ENCODE measurements around the gene ATAD3B.

Gene ATAD3B

DNA sequence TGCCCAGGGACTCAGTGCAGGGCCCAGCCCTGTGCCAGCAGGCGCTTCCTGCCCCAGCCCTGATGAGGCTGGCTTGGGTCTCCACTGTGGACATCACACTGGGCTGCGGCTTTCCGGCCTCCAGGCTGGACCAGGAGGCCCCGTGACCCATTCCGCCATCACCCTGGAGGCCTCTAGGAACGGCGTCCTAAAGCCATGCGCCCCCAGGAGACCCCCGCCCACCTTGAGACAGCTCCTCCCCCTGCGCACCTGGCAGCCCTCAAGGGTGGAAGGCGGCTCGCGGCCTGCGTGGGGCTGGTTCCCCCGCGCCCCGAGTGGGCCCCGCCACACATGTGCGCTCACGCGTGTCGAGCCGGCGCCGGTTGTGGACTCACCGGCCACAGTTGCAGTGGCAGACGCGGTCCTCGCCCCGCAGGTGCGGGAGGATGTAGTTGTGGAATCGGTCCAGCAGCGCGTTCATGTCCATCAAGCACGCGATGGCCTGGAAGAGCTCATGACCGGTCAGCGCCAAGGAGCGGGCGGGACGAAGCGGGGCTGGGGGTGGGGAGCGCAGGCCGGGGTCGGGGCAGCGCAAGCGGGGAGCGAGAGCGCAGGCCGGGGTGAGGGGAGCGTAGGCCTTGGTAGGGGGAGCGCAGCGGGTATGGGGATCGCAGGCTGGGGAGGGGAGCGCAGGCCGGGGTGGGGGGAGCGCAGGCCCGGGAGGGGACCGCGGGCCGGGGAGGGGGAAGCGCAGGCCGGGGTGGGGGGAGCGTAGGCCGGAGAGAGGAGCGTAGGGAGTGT is 67.9 kb downstream of the ATAD3B start:
- Histone ChIP-seq H3K27ac (ENCODE audit: extremely low read depth, low read depth, low read length) (no peak overlapping the region), H3K36me3 (ENCODE audit: control insufficient read depth in 2 of 2, insufficient read depth in 1 of 2, low read length in 2 of 2) (peaks cover 0 to 66% of the 10 kb centered on the region in 2 experiments; a peak in 1 of 3 replicates), H3K4me3 (ENCODE audit: low read depth, low read length) (no peak overlapping the region), H3K9me3 (ENCODE audit: control insufficient read depth, insufficient read depth, low read depth, low read length) (no peaks in the 10 kb centered on the region), H3K4me1 (ENCODE audit: control insufficient read depth, insufficient read depth, low read length) (no peaks in the 10 kb centered on the region)
- CTCF ChIA-PET, result no interaction called here
- TF ChIP-seq ZNF114 (tag by site-specific recombination; IDR thresholded peaks at IDR 0.05), result no peak
- TF ChIP-seq ZNF324 (tag by site-specific recombination; IDR thresholded peaks at IDR 0.05), result no peak
- no peak for TF ChIP-seq KLF9 (tag by site-specific recombination; IDR thresholded peaks at IDR 0.05; ENCODE audit: low read depth)
- no peak for TF ChIP-seq ZNF555 (tag by site-specific recombination; conservative IDR thresholded peaks at IDR 0.05)
- no peak for TF ChIP-seq ZNF302 (tag by site-specific recombination; IDR thresholded peaks at IDR 0.05; ENCODE audit: low read depth)
- TF ChIP-seq MYNN (tag by site-specific recombination; IDR thresholded peaks at IDR 0.05; ENCODE audit: borderline replicate concordance), result no peak
- TF ChIP-seq, protein P1, sequence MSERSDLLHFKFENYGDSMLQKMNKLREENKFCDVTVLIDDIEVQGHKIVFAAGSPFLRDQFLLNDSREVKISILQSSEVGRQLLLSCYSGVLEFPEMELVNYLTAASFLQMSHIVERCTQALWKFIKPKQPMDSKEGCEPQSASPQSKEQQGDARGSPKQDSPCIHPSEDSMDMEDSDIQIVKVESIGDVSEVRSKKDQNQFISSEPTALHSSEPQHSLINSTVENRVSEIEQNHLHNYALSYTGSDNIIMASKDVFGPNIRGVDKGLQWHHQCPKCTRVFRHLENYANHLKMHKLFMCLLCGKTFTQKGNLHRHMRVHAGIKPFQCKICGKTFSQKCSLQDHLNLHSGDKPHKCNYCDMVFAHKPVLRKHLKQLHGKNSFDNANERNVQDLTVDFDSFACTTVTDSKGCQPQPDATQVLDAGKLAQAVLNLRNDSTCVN (tag by site-specific recombination; optimal IDR thresholded peaks at IDR 0.05), result no peak
- POLR2A ChIA-PET, result no interaction called here

DNA sequence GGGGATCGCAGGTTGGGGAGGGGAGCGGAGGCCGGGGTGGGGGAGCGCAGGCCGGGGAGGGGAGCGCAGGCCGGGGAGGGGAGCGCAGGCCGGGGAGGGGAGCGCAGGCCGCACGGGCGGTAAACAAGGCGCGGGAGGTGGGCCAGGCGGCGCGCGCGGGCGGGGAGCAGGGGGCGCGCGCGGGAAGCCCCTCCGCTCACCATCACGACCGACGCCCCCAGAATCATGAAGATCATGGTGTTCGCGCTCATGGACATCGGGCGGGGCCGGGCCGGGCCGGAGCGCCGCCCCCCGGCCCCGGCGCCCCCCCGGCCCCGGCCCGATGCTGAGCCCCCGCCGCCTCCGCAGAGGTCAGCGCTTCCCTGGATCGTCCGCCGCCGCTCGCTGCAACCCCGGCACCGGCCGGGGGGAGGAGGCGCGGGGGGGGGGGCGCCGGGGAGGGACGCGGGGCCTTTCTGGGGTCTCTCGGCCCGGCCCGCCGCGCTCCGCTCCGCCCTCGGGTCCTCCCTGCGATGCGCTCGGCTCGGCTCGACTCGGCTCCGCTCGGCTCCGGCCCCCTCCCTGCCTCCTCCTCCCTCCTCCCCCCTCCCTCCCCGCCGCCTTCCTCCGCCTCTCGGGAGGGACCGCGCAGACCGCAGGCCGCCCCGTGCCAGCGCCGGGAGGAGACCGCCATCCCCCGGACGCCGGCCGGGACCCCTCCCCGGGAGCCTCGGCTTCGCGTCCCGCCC is 68.7 kb downstream of the ATAD3B start, which contains the start of gene TMEM240:
TSS of gene TMEM240 (minus strand) at position 535 of the 728 bp plus-strand sequence. CDS start at position 257, 278 bp downstream.
- Histone ChIP-seq H3K27ac (ENCODE audit: extremely low read depth, low read depth, low read length) (no peak within 1 kb of the TSS), H3K9me3 (ENCODE audit: control insufficient read depth, insufficient read depth, low read depth, low read length) (no peaks in the 10 kb centered on the region), H3K36me3 (ENCODE audit: control insufficient read depth in 2 of 2, insufficient read depth in 1 of 2, low read length in 2 of 2) (peaks cover 0 to 69% of the 10 kb centered on the region in 2 experiments; a peak in 1 of 3 replicates), H3K4me1 (ENCODE audit: control insufficient read depth, insufficient read depth, low read length) (no peaks in the 10 kb centered on the region), H3K4me3 (ENCODE audit: low read depth, low read length) (no peak within 1 kb of the TSS)
- ChIA-PET CTCF (no interaction called here), POLR2A (interaction anchor here (1.6 kb wide), 1 partner anchor 19 kb away, joined by 4 read pairs; no protein-coding TSS in a partner anchor)
- no peak for TF ChIP-seq HOXC10 (CRISPR knock-in tag; IDR thresholded peaks at IDR 0.05)
- TF ChIP-seq, protein P2, sequence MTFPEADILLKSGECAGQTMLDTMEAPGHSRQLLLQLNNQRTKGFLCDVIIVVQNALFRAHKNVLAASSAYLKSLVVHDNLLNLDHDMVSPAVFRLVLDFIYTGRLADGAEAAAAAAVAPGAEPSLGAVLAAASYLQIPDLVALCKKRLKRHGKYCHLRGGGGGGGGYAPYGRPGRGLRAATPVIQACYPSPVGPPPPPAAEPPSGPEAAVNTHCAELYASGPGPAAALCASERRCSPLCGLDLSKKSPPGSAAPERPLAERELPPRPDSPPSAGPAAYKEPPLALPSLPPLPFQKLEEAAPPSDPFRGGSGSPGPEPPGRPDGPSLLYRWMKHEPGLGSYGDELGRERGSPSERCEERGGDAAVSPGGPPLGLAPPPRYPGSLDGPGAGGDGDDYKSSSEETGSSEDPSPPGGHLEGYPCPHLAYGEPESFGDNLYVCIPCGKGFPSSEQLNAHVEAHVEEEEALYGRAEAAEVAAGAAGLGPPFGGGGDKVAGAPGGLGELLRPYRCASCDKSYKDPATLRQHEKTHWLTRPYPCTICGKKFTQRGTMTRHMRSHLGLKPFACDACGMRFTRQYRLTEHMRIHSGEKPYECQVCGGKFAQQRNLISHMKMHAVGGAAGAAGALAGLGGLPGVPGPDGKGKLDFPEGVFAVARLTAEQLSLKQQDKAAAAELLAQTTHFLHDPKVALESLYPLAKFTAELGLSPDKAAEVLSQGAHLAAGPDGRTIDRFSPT (tag by site-specific recombination; IDR thresholded peaks at IDR 0.05), result no peak
- TF ChIP-seq ZFP37 (tag by site-specific recombination; IDR thresholded peaks at IDR 0.05), result no peak
- TF ChIP-seq, protein P1 (tag by site-specific recombination; optimal IDR thresholded peaks at IDR 0.05), result no peak
- no peak for TF ChIP-seq ZNF768 (tag by site-specific recombination; IDR thresholded peaks at IDR 0.05)
- no peak for TF ChIP-seq ZNF544 (tag by site-specific recombination; IDR thresholded peaks at IDR 0.05)
- TF ChIP-seq, protein P3, sequence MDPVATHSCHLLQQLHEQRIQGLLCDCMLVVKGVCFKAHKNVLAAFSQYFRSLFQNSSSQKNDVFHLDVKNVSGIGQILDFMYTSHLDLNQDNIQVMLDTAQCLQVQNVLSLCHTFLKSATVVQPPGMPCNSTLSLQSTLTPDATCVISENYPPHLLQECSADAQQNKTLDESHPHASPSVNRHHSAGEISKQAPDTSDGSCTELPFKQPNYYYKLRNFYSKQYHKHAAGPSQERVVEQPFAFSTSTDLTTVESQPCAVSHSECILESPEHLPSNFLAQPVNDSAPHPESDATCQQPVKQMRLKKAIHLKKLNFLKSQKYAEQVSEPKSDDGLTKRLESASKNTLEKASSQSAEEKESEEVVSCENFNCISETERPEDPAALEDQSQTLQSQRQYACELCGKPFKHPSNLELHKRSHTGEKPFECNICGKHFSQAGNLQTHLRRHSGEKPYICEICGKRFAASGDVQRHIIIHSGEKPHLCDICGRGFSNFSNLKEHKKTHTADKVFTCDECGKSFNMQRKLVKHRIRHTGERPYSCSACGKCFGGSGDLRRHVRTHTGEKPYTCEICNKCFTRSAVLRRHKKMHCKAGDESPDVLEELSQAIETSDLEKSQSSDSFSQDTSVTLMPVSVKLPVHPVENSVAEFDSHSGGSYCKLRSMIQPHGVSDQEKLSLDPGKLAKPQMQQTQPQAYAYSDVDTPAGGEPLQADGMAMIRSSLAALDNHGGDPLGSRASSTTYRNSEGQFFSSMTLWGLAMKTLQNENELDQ (tag by site-specific recombination; IDR thresholded peaks at IDR 0.05; ENCODE audit: low read depth), result no peak
- no peak for TF ChIP-seq ZNF433 (tag by site-specific recombination; IDR thresholded peaks at IDR 0.05; ENCODE audit: low read depth)
- TF ChIP-seq, protein P4, sequence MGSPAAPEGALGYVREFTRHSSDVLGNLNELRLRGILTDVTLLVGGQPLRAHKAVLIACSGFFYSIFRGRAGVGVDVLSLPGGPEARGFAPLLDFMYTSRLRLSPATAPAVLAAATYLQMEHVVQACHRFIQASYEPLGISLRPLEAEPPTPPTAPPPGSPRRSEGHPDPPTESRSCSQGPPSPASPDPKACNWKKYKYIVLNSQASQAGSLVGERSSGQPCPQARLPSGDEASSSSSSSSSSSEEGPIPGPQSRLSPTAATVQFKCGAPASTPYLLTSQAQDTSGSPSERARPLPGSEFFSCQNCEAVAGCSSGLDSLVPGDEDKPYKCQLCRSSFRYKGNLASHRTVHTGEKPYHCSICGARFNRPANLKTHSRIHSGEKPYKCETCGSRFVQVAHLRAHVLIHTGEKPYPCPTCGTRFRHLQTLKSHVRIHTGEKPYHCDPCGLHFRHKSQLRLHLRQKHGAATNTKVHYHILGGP (tag by site-specific recombination; IDR thresholded peaks at IDR 0.05), result no peak
- no peak for TF ChIP-seq ZNF792 (tag by site-specific recombination; IDR thresholded peaks at IDR 0.05)
- no peak for TF ChIP-seq ZNF629 (tag by site-specific recombination; IDR thresholded peaks at IDR 0.05)
- TF ChIP-seq BCL11B (tag by site-specific recombination; IDR thresholded peaks at IDR 0.05; ENCODE audit: low read depth), result no peak
- no peak for TF ChIP-seq ZBTB17 (tag by site-specific recombination; IDR thresholded peaks at IDR 0.05)
- TF ChIP-seq, protein P5, sequence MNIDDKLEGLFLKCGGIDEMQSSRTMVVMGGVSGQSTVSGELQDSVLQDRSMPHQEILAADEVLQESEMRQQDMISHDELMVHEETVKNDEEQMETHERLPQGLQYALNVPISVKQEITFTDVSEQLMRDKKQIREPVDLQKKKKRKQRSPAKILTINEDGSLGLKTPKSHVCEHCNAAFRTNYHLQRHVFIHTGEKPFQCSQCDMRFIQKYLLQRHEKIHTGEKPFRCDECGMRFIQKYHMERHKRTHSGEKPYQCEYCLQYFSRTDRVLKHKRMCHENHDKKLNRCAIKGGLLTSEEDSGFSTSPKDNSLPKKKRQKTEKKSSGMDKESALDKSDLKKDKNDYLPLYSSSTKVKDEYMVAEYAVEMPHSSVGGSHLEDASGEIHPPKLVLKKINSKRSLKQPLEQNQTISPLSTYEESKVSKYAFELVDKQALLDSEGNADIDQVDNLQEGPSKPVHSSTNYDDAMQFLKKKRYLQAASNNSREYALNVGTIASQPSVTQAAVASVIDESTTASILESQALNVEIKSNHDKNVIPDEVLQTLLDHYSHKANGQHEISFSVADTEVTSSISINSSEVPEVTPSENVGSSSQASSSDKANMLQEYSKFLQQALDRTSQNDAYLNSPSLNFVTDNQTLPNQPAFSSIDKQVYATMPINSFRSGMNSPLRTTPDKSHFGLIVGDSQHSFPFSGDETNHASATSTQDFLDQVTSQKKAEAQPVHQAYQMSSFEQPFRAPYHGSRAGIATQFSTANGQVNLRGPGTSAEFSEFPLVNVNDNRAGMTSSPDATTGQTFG (tag by site-specific recombination; IDR thresholded peaks at IDR 0.05; ENCODE audit: borderline replicate concordance), result no peak

Measured in HEK293 (cell line).